ENCODE measurements around the gene P2RY2.

DNA sequence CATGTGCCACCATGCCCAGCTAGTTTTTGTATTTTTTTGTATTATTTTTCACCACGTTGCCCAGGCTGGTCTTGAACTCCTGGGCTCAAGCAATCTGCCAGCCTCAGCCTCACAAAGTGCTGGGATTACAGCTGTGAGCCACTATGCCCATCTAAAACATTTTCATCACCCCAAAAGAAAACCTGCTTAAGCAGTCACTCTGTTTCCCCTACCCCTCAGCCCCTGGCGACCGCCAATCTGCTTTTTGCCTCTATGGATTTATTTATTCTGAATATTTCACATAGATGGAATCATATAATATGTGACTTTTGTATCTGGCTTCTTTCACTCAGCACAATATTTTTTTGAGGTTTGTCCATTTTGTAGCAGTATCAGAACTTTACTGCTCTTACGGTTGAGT lies 18.6 kb upstream of the P2RY2 start:
- TF ChIP-seq, protein P1, sequence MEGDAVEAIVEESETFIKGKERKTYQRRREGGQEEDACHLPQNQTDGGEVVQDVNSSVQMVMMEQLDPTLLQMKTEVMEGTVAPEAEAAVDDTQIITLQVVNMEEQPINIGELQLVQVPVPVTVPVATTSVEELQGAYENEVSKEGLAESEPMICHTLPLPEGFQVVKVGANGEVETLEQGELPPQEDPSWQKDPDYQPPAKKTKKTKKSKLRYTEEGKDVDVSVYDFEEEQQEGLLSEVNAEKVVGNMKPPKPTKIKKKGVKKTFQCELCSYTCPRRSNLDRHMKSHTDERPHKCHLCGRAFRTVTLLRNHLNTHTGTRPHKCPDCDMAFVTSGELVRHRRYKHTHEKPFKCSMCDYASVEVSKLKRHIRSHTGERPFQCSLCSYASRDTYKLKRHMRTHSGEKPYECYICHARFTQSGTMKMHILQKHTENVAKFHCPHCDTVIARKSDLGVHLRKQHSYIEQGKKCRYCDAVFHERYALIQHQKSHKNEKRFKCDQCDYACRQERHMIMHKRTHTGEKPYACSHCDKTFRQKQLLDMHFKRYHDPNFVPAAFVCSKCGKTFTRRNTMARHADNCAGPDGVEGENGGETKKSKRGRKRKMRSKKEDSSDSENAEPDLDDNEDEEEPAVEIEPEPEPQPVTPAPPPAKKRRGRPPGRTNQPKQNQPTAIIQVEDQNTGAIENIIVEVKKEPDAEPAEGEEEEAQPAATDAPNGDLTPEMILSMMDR (IDR thresholded peaks at IDR 0.05), result no peak
- TF ChIP-seq POLR2A (IDR thresholded peaks at IDR 0.05) (no peak), POLR2AphosphoS5 (IDR thresholded peaks at IDR 0.05) (no peak)
